CD14-positive monocyte (primary cell): ENCODE results near the gene ST7. TPM values are rescaled to one million over a fixed set of nuclear protein-coding genes. Genes with fewer than 3 reads are reported as not detected.

Source experiments
- DNase-seq, 3 donors: peaks; one replicate each; pipeline ENCODE4 v3.0.0-alpha.2; 2011 to 2022
- H2AFZ ChIP-seq: 2 replicates; pipeline ENCODE4 v1.6.0; 2012; ENCODE audit warnings: mild to moderate bottlenecking, low read depth, low read length, inconsistent platforms; ENCODE audit not compliant: insufficient read depth, poor library complexity, severe bottlenecking
- H3K27ac ChIP-seq, 2 donors: 1 replicate in 1 of 2; 2 replicates in 1 of 2; pipeline ENCODE4 v1.5.1; 2012 to 2013; ENCODE audit warnings: low read length in 2 of 2, control low read depth in 1 of 2, inconsistent platforms in 1 of 2, low read depth in 1 of 2, mild to moderate bottlenecking in 1 of 2
- H3K27me3 ChIP-seq, 2 donors: one replicate each; pipeline versions ENCODE4 v1.6.0 to v1.6.1; 2011 to 2013; ENCODE audit warnings: low read length in 2 of 2; ENCODE audit not compliant: control insufficient read depth in 2 of 2, insufficient read depth in 2 of 2
- H3K36me3 ChIP-seq, 2 donors: replicated peaks in 1 of 2; 1 replicate in 1 of 2; 2 replicates in 1 of 2; pipeline versions ENCODE4 v1.5.1 to v1.6.1; 2012 to 2013; ENCODE audit warnings: low read length in 2 of 2, control low read depth in 1 of 2, inconsistent platforms in 1 of 2, mild to moderate bottlenecking in 1 of 2; ENCODE audit not compliant: insufficient read depth in 2 of 2, control insufficient read depth in 1 of 2
- H3K4me1 ChIP-seq, 2 donors: 1 replicate in 1 of 2; 2 replicates in 1 of 2; pipeline versions ENCODE4 v1.5.1 to v1.6.1; 2012 to 2013; ENCODE audit warnings: low read length in 2 of 2, control low read depth in 1 of 2, inconsistent platforms in 1 of 2, mild to moderate bottlenecking in 1 of 2, moderate library complexity in 1 of 2; ENCODE audit not compliant: insufficient read depth in 2 of 2, control insufficient read depth in 1 of 2
- H3K4me2 ChIP-seq: replicated peaks from 2 replicates; pipeline ENCODE3; 2012; ENCODE audit warnings: low read length, moderate library complexity, mild to moderate bottlenecking; ENCODE audit not compliant: poor library complexity, severe bottlenecking; ENCODE audit errors: extremely low read depth
- H3K4me3 ChIP-seq, 3 experiments: fragments of 200-600 bp in 1 of 3; sonication (generic) in 1 of 3; replicated peaks in 1 of 3; 1 replicate in 2 of 3; 2 replicates in 1 of 3; pipeline ENCODE4 v1.5.1; 2011 to 2013; ENCODE audit warnings: low read length in 3 of 3, mild to moderate bottlenecking in 3 of 3, control low read depth in 2 of 3, low read depth in 2 of 3, inconsistent platforms in 1 of 3, moderate library complexity in 1 of 3
- H3K79me2 ChIP-seq: 2 replicates; pipeline ENCODE4 v1.6.0; 2012; ENCODE audit warnings: mild to moderate bottlenecking, control low read depth, inconsistent platforms, low read length, moderate library complexity; ENCODE audit not compliant: insufficient read depth
- H3K9ac ChIP-seq: 2 replicates; pipeline ENCODE4 v1.6.0; 2017; ENCODE audit warnings: low read length, mild to moderate bottlenecking; ENCODE audit not compliant: insufficient read depth, poor library complexity, severe bottlenecking
- H3K9me3 ChIP-seq, 2 donors: replicated peaks in 1 of 2; 1 replicate in 1 of 2; 2 replicates in 1 of 2; pipeline versions ENCODE4 v1.5.1 to v1.6.1; 2012 to 2013; ENCODE audit warnings: low read length in 2 of 2, control low read depth in 1 of 2; ENCODE audit not compliant: control insufficient read depth in 1 of 2, insufficient read depth in 1 of 2
- H4K20me1 ChIP-seq: 2 replicates; pipeline ENCODE4 v1.6.0; 2012; ENCODE audit warnings: mild to moderate bottlenecking, low read length, control low read depth, moderate library complexity; ENCODE audit not compliant: insufficient read depth
- H3K27ac Mint-ChIP-seq, 7 donors: one replicate each; pipeline ENCODE4 v1.8.0; 2020; ENCODE audit warnings: mild to moderate bottlenecking in 7 of 7, mixed read lengths in 7 of 7, moderate library complexity in 6 of 7, inconsistent platforms in 2 of 7
- H3K27me3 Mint-ChIP-seq, 3 donors: one replicate each; pipeline ENCODE4 v1.8.0; 2021 to 2022; ENCODE audit warnings: low read depth in 3 of 3, mild to moderate bottlenecking in 3 of 3, mixed read lengths in 3 of 3, moderate library complexity in 3 of 3, inconsistent platforms in 1 of 3
- H3K36me3 Mint-ChIP-seq, 2 donors: one replicate each; pipeline ENCODE4 v1.8.0; 2020; ENCODE audit warnings: mixed read lengths in 2 of 2, inconsistent platforms in 1 of 2, mild to moderate bottlenecking in 1 of 2
- H3K4me1 Mint-ChIP-seq: one replicate; pipeline ENCODE4 v1.8.0; 2020; ENCODE audit warnings: mild to moderate bottlenecking, mixed read lengths
- H3K4me3 Mint-ChIP-seq, 2 donors: one replicate each; pipeline ENCODE4 v1.8.0; 2020; ENCODE audit warnings: mild to moderate bottlenecking in 2 of 2, mixed read lengths in 2 of 2, moderate library complexity in 1 of 2
- H3K9me3 Mint-ChIP-seq, 7 donors: one replicate each; pipeline ENCODE4 v1.8.0; 2020 to 2022; ENCODE audit warnings: mixed read lengths in 7 of 7, mild to moderate bottlenecking in 6 of 7, moderate library complexity in 6 of 7, inconsistent platforms in 2 of 7
- WGBS: methylation state at CpG from one replicate; pipeline ENCODE4 v1.1.5; 2013; ENCODE audit warnings: missing lambda C conversion rate; ENCODE audit not compliant: insufficient coverage; 5-methylcytosine and 5-hydroxymethylcytosine counted together
- intact Hi-C, 2 donors: fragments of 100-400 bp; cut with micrococcal nuclease; formaldehyde crosslinking; loops; one replicate each; pipeline versions ENCODE4 v1.15.0 to v1.15.1; 2023
- polyA plus RNA-seq, 3 donors: library from polyadenylated mRNA; depleted of rRNA in 1 of 3; unstranded in 2 of 3; stranded (reverse) in 1 of 3; fragments of 300-500 nt in 2 of 3; fragments of >200 nt in 1 of 3; fragmentation: Illumina TruSeq in 2 of 3; gene quantifications; 1 replicate in 2 of 3; 2 replicates in 1 of 3; pipeline ENCODE4 v1.2.3, GENCODE V29; 2012 to 2021
- TF ChIP-seq, protein P1 (sequence below): fragments of 200-600 bp; IDR thresholded peaks from one replicate; pipeline ENCODE4 v1.8.0; 2022; ENCODE audit warnings: antibody characterized with exemption, mild to moderate bottlenecking

ST7 gene
- polyA plus RNA-seq, 3 donors, result 3.6 to 5.5 (median 4.1) TPM

DNA sequence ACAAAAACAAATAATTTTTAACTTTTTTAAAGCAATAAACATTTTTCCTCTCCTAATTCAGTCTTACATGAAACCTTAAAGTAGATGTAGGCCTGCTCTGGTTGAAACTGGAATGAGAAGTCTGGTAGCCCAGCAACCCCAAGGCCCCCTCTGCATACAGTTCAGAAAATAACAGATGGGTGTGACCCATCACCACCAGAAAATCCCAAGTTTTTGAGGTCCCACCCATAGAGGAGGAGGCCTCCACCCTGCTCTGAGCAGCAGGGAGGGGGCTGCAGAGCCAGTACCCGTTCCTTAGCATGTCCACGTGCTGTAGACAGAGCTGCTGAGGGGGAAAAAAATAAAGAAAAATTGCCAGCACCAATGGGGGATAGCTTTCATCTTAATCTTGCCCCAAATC, 246.8 kb downstream of the ST7 start:
- H3K4me2 ChIP-seq, result no peak overlapping the region
- peaks cover 0 to 2% (median 0%) of the 10 kb centered on the region in 3 donors for H3K27me3 Mint-ChIP-seq
- H3K9me3 Mint-ChIP-seq, result peaks cover 3 to 9% (median 5%) of the 10 kb centered on the region in 7 donors

DNA sequence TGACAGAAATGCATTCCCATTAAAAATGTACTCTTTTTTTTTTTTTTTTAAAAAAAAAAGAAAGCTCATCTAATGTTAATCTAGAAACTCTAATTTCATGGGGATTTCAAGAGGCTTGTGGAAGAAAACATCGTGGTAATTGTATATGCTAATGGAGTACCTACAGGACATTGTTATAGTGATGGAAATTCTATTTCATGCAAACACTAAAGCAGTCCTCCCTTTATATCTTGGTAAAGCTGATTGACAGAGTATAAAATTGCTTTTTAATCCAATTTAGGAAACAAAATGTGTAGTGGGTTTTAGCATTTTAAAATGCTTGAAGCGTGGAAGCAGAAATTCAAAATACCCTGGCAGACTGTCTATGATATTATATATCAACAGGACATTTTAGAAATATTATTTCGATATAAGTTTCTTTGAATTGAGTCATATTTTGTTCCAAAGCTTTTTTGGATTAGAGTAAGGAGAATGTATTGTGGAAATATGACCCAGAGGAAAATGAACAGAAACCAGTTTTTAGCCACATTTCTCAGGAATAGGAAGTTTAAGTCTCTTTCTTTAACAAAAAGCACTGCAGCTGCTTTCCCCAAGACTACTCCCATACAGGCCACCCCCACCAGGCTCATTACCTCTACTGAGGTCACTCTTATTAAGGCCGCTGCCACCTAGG, 247.6 kb downstream of the ST7 start:
- no peak overlapping the region for H3K4me3 ChIP-seq
- no peak overlapping the region for H3K27ac ChIP-seq
- no peaks in the 10 kb centered on the region for H3K4me1 Mint-ChIP-seq
- H3K4me1 ChIP-seq, result no peaks in the 10 kb centered on the region
- no CpG with 5 or more reads among the region's 4 CpGs for WGBS
- TF ChIP-seq, protein P1, sequence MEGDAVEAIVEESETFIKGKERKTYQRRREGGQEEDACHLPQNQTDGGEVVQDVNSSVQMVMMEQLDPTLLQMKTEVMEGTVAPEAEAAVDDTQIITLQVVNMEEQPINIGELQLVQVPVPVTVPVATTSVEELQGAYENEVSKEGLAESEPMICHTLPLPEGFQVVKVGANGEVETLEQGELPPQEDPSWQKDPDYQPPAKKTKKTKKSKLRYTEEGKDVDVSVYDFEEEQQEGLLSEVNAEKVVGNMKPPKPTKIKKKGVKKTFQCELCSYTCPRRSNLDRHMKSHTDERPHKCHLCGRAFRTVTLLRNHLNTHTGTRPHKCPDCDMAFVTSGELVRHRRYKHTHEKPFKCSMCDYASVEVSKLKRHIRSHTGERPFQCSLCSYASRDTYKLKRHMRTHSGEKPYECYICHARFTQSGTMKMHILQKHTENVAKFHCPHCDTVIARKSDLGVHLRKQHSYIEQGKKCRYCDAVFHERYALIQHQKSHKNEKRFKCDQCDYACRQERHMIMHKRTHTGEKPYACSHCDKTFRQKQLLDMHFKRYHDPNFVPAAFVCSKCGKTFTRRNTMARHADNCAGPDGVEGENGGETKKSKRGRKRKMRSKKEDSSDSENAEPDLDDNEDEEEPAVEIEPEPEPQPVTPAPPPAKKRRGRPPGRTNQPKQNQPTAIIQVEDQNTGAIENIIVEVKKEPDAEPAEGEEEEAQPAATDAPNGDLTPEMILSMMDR, result no peak
- intact Hi-C loops, result no loop called here
- H3K9me3 ChIP-seq, result no peaks in the 10 kb centered on the region
- H3K36me3 ChIP-seq, result peaks cover 0 to 6% of the 10 kb centered on the region in 2 donors
- peaks cover 10 to 27% of the 10 kb centered on the region in 2 donors for H3K36me3 Mint-ChIP-seq
- H3K9me3 Mint-ChIP-seq, result peaks cover 0 to 2% (median 0%) of the 10 kb centered on the region in 7 donors
- no peaks in the 10 kb centered on the region for H3K79me2 ChIP-seq
- peaks cover 0 to 2% (median 0%) of the 10 kb centered on the region in 3 donors for H3K27me3 Mint-ChIP-seq
- H3K9ac ChIP-seq, result no peak overlapping the region
- H2AFZ ChIP-seq, result no peak overlapping the region
- no peaks in the 10 kb centered on the region for H4K20me1 ChIP-seq
- H3K4me3 Mint-ChIP-seq, result no peak overlapping the region
- H3K27ac Mint-ChIP-seq, result no peak overlapping the region
- no peak for DNase-seq
- H3K27me3 ChIP-seq, result no peaks in the 10 kb centered on the region
- no peak overlapping the region for H3K4me2 ChIP-seq

More for the DNA sequence above, 246.8 kb downstream of the ST7 start:
- Histone ChIP-seq H3K4me3 (no peak overlapping the region), H4K20me1 (no peaks in the 10 kb centered on the region), H3K4me1 (no peaks in the 10 kb centered on the region), H3K79me2 (no peaks in the 10 kb centered on the region), H3K27me3 (no peaks in the 10 kb centered on the region), H3K9ac (no peak overlapping the region), H3K27ac (no peak overlapping the region), H2AFZ (no peak overlapping the region), H3K36me3 (peaks cover 0 to 6% of the 10 kb centered on the region in 2 donors), H3K9me3 (peaks cover 0 to 4% of the 10 kb centered on the region in 2 donors)
- no peak overlapping the region for H3K4me3 Mint-ChIP-seq
- peaks cover 12 to 27% of the 10 kb centered on the region in 2 donors for H3K36me3 Mint-ChIP-seq
- TF ChIP-seq, protein P1, result no peak
- intact Hi-C loops, result no loop called here
- no CpG with 5 or more reads among the region's 2 CpGs for WGBS
- DNase-seq, result no peak
- H3K27ac Mint-ChIP-seq, result no peak overlapping the region
- H3K4me1 Mint-ChIP-seq, result no peaks in the 10 kb centered on the region
